Inflammatory macrophage treated with lipopolysaccharide for 4 hours (primary cell): ENCODE measurements around the gene ZNF624.
"Not testable (repeated sequence)": the region's sequence is repeated elsewhere in the genome, so short reads cannot be mapped to it uniquely, and the experiment has no call there.

Experiments
- DNase-seq: peaks from one replicate; pipeline ENCODE4 v3.0.0-alpha.2; 2020

The ZNF624 gene

DNA sequence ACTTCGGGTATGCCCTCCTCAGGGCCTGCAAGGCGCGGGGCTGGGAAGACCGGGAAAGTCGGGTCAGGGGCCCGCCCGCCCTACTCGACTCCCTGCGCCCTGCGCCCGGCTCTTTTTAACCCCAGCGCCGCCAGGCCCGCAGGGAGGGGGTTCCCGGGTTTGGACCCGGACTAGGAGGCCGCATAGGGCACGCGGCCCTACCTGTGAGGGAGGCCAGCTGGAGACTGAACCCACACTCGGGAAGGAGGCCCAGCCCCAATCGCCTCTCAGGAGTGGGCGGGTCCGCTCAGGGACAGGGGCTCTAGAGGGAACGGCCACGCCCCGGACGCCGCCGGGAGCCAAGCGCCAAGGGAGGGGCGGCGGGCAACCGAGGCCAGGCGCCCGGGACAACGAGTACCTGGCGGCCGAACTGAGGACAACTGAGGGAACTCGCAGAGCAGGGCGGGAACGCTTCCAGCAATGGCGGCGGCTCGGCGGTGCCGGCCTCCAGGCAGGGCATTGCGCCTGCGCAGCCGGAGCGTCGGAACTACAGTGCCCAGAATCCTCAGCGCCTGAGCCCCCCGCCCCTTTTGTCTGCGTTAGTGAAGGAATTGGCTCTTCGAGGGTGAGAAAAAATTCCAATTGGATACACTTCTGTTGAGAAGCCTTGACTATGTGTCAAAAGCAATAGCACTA is at the start of gene ZNF624:
TSS of gene ZNF624 (minus strand) at position 484 of the 675 bp plus-strand sequence.
- DNase-seq: peak; percentile 90

GRCh38 chr17:16697603-16698002 is 44.0 kb upstream of the ZNF624 start:
- not testable (repeated sequence) for DNase-seq

DNA sequence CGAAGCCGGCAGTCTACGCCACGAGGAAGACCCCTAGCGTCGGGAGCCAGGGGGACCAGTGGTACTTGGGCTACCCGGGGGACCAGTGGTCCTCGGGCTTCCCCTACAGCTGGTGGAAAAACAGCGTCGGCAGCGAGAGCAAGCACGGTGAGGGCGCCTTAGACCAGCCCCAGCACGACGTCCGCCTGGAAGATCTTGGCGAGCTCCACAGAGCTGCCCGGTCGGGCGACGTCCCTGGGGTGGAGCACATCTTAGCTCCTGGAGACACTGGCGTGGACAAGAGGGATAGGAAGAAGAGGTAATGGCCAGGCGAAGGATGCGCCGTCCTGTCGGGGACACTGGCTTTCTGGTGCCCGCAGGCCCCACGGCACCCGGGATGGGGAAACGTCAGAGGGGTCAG is 36.8 kb upstream of the ZNF624 start:
- DNase-seq: not testable (repeated sequence)

DNA sequence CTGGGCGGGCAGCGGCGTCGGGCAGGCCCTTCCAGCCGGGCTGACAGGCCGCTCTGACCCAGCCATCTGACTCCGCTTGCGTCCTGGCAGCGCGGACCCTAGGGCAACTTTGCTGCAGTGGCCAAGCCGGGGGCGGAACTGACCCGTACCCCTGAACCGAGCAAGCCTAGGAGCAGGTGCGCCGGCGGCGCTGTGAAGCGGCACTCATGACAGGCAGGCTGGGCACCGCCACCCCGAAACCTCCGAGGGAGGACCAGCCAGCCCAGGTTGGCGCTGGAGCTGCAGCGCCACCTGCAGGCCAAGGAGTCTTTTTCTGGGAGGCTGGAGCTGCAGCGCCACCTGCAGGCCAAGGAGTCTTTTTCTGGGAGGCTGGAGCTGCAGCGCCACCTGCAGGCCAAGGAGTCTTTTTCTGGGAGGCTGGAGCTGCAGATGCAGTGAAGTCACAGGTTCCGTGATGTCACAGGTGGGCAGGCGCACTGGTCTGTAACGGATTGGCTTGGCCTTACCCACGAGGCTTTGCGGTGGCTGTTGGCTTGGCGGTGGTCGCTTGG is 36.2 kb upstream of the ZNF624 start, which contains the start of gene CCDC144A:
TSS of gene CCDC144A (plus strand) at position 511 of the 551 bp plus-strand sequence. CDS start 160 bp downstream, outside the sequence.
- DNase-seq: not testable (repeated sequence)

DNA sequence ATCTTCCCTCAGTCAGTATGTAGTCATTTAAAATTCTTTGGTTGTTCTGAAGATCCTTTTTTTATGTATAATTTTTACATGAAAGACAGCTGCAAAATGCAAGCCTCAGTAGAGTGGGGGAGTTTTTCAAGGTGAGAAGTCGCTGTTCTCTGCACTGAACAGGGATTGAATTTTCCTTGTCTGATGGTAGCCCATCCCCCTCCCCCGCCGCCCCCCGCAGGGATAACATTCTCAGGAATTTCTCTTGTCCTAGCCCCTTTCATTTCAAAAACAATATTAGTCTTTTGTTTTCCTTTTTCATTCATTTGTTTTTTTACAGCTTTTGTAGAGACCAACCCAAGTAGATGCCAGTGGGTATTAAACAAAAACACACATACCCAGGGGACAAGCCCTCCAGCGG is 33.5 kb upstream of the ZNF624 start:
- not testable (repeated sequence) for DNase-seq

GRCh38 chr17:16686019-16686418 is 32.4 kb upstream of the ZNF624 start:
- DNase-seq: not testable (repeated sequence)

DNA sequence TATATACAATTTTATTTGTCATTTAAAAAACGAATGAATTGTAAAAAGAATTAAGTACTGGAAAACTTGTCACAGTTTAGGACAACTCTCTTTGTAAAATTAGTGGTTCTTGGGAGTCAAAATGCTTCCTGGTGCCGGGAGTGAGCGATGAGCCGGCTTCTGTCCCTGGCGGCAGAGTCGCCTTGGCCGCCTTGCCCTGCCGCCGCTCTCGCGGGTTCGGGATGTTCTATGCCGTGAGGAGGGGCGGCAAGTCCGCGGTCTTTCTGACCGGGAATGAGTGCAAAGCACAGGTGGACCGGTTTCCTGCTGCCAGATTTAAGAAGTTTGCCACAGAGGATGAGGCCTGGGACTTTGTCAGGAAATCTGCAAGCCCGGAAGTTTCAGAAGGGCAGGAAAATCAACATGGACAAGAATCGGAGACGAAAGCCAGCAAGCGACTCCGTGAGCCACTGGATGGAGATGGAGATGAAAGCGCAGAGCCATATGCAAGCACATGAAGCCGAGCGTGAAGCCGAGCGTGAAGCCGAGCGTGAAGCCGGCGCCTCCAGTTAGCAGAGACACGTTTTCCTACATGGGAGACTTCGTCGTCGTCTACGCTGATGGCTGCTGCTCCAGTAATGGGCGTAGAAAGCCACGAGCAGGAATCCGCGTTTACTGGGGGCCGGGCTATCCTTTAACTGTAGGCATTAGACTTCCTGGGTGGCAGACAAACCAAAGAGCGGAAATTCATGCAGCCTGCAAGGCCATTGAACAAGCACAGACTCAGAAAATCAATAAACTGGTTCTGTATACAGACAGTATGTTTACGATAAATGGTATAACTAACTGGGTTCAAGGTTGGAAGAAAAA is 29.9 kb upstream of the ZNF624 start:
- DNase-seq: not testable (repeated sequence)

DNA sequence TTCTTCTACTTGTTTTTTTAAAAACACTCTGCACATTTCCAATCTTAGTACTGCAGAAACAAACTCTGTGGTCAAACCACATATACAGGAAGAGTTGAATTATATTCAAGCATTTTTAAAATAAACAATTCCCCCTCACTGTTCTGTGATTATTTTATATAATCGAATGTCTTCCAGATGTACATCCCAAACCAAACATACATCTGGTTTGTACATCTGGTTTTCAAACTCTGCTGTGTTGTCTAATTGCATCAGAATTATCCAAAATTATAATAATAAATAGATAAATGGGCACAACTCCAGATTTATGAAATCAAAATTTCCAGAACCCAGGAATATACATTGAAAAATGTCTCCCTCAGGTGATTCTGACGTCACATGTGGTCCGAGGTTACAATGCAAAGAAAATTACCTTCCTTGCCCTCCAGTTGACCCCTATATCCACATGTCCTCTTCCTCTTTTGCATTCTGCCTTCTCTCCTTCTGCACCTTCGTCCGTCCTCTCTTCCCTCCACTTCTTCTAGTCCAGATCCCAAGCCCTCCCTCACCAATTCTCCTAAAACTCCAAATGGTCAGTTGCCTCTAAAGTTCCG is 23.1 kb upstream of the ZNF624 start:
- DNase-seq: no peak

DNA sequence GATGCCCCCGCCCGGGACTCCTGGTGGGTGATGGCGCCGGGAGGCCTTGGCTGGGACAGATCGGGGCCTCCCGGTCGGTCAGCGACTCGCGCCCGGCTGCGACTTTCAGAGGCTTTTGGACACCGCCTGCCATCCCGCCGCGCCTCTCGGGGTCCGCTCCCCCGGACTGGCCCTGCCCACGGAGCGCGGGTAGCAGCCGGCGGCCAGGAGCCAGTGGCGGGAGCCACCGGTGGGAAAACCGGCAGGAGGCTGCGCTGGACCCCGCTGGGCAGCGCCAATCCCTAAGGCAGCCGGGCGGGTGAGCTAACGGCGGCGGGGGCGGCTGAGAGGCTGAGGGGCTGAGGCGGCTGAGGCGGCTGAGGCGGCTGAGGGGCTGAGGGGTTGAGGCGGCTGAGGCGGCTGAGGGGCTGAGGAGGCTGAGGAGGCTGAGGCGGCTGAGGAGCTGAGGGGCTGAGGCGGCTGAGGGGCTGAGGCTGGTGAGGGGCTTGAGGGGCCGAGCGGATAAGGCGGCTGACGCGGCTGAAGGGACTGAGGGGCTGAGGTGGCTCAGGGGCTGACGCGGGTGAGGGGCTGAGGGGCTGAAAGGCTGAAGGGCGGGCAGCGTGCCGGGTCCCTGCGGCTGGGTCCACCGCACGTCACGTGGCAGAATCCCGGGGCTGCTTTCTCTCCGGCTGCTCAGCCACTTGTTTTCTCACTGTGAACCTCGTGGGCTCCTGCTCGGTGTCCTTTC is 13.4 kb upstream of the ZNF624 start:
- not testable (repeated sequence) for DNase-seq

GRCh38 chr17:16666553-16666906 is 12.9 kb upstream of the ZNF624 start:
- not testable (repeated sequence) for DNase-seq

DNA sequence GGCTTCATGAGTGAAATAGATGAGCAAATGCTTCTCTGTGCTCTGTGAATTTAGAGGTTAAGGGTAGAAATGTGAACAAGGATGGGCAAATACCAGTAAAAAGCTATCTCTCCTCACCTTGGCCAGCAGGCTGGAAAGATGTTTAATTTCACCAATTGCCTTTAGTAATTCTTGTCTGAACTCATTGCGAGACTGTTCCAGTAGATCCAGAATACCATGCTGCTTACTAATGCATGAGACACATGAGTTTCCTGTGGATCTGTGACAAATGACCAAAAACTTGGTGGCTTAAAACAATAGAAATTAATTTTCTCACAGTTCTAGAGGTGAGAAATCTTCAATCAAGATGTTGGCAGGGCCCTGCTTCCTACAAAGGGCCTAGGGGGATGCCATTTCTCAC is 9.3 kb upstream of the ZNF624 start:
- no peak for DNase-seq

DNA sequence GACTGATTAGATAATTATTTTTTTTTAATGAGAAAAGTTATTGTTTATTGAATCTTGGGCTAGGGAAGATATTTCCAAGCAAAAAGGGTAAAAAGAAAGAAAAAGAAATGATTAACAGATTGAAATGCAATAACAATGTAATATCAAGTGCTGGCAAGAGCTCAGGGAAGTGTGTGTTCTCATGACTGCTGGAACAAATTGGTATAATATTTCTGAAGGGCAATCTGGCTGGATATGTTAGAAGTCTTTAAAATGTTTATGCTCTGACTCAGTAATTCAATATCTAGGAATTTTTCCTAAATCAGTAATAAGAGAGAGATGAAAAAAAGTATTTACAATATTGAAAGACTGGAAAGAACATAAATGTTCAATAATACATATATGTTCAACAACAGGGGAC is 7.6 kb upstream of the ZNF624 start:
- DNase-seq: no peak

- no peak for DNase-seq
Measured at GRCh38 chr17:16652847-16653366, 743 bp downstream of the ZNF624 start.

DNA sequence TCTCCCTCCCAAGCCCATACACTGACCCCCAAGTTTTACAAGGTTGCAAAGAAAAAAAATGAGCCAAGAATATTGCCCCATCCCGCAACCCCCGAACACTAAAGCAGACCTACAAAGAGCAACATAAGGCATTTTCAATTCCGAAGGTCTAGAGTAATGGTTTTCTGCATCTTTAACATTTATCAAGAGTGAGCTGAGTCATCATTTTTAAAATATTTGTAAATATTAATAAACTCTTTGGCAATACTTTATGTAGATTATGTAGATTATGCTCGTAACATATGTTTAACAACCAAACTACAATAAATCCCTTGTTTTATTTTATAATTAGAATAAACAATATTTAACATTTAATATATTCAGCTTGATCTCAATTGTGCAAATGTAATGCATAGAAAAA is 1.4 kb downstream of the ZNF624 start:
- DNase-seq: no peak

DNA sequence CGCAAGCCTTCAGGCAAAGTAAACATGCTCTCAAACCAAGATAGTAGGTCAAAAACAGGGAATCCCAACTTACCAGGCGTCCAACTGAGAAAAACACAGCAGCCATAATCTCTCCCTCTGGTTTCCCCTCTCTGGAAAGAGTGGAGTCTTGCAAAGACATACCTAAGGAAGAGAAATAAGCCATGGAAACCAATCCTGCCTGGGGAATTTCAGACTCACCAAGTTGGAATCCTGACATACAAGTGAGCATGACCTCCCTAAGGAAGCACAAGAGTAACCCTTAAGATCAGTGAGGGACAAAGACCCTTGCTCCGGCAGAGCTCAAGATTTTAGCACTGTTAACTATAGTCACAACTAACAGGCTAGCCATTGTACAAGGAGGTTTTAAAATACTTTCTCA is 4.1 kb downstream of the ZNF624 start:
- DNase-seq: no peak

GRCh38 chr17:16639438-16639837 is 14.2 kb downstream of the ZNF624 start:
- no peak for DNase-seq

GRCh38 chr17:16623282-16623681 is 30.4 kb downstream of the ZNF624 start:
- no peak for DNase-seq

- DNase-seq: no peak
Measured at GRCh38 chr17:16622540-16623277, 30.9 kb downstream of the ZNF624 start.

DNA sequence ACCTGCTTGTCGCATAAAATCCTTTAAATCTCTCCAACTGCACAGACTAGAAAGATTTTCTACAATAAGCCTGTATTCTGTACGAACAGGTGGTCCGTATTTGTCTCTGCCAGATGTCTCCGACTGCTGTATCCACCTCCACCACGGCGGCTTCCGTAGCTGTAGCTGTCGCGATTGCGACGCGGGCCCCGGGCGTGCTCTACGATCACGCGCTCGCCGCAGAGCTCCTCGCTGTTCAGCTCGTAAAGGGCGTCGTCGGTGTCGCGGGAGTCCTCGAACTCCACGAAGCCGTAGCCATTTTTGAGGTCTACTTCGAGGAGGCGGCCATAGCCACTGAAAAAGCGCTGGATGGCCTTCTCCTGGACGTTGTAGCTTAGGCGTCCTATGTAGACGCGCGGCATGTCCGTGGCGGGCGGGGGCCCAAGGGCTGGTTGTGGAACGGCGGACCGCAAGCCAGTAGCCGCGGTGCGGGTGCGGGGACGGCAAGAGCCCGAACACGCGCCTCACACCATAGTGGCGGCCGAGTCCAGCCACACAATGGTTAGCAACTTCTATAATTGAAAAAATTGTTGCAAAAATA is 36.1 kb downstream of the ZNF624 start:
- DNase-seq: no peak

- no peak for DNase-seq
Measured at GRCh38 chr17:16599537-16599936, 54.1 kb downstream of the ZNF624 start.

GRCh38 chr17:16593356-16594102 is 60.1 kb downstream of the ZNF624 start:
- no peak for DNase-seq
